ENCODE measurements around the gene SNTA1.
A peak's percentile ranks its signal among the peaks of the same experiment; 100 is the strongest.
"Not testable (repeated sequence)": the region's sequence is repeated elsewhere in the genome, so short reads cannot be mapped to it uniquely, and the experiment has no call there.

The SNTA1 gene

GRCh38 chr20:33393609-33394008 lies 50.0 kb downstream of the SNTA1 start:
- DNase-seq (ENCODE audit: low read depth), result no peak

GRCh38 chr20:33391722-33392415 lies 51.7 kb downstream of the SNTA1 start:
- DNase-seq (ENCODE audit: low read depth), result peak; percentile 87

- not testable (repeated sequence) for DNase-seq (ENCODE audit: low read depth)
These were observed 54.2 kb downstream of the SNTA1 start for GRCh38 chr20:33389326-33389725.

- no peak for DNase-seq (ENCODE audit: low read depth)
These were observed 55.3 kb downstream of the SNTA1 start for GRCh38 chr20:33388268-33388667.

- DNase-seq (ENCODE audit: low read depth), result peak; percentile 57
These were observed 56.4 kb downstream of the SNTA1 start for GRCh38 chr20:33387177-33387576.

GRCh38 chr20:33386673-33387072 lies 56.9 kb downstream of the SNTA1 start:
- DNase-seq (ENCODE audit: low read depth), result no peak

DNA sequence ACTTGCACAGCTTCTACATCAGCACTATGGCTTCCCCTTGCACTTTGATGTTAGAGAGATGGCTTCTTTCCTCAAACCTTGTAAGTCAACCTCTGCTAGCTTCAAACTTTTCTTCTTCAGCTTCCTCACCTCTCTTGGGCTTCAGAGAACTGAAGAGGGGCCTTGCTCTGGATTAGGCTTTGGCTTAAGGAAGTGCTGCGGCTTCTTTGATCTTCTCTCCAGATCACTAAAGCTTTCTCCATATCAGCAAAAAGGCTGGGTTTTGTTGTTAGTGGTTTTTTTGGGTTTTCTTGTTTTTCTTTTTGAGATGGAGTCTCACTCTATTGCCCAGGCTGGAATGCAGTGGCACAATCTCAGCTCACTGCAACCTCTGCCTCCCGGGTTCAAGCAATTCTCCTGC lies 66.2 kb downstream of the SNTA1 start:
- no peak for DNase-seq (ENCODE audit: low read depth)

DNA sequence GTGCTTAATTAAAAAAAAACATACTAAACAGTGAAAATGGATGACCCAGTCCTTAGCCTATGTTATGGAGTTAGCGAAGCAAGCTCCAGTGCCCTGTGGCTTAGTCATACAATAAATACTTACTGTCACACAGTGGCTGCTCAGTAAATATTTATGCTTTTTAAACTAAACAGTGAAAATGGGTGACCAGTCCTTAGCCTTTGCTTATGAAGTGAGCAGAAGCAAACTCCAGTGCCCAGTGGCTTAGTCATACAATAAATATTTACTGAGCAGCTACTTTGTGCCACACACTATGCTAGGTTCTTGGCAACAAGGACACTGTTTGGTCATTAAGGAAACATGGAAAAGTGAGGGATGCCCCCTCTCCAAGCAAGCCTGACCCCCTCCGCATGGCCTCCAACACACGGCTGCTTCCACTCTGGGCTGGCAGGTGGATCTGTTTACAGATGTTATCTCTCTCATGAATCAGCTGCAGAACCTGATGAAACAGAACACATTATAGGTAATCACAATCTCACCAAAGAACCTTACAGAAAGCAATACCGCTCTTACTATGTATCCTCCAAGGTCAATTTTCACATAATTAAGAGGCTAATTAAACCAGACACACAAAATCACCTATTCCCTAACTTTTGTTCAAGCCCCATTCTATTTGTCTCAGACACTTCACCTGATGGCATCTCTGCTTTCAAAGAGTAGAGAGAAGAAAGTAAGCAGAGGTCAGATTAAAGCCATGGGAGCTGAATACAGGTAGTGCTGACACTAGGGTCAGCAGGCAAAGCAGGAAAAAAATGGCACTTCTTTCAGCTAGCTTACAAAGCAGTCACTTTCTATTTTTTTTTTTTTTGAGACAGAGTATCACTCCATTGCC lies 69.6 kb downstream of the SNTA1 start:
- peak; percentile 83 for DNase-seq (ENCODE audit: low read depth)

DNA sequence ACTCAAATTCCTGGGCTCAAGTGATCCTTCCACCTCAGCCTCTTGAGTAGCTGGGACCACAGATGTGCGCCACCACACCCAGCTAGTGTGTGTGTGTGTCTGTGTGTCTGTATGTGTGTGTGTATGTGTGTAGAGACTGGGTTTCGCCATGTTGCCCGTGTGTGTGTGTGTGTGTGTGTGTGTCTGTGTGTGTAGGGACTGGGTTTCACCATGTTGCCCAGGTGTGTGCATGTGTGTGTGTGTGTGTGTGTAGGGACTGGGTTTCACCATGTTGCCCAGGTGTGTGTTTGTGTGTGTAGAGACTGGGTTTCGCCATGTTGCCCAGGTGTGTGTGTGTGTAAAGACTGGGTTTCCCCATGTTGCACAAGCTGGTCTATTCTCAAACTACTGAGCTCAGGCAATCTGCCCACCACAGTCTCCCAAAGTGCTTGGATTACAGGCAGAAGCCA lies 70.5 kb downstream of the SNTA1 start:
- peak; percentile 11 for DNase-seq (ENCODE audit: low read depth)

DNA sequence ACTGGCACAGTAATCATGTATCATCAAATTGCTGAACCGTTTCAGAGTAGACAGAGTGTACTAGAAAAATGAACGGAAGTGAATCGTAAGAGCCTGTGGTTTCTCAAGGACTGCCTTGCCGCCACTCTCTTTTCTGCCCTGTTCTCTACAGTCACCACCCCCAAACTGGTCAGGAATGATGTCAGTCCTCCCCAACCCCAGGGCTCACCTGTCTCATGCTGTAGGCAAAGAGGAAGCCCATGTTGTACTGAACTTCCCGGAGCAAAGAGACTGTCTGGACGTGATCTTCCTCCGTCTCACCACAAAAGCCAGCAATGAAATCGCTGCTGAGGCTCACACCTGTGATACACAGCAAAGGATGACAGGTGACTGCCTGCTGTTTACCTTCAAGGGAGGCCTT lies 73.3 kb downstream of the SNTA1 start:
- peak; percentile 29 for DNase-seq (ENCODE audit: low read depth)

- no peak for DNase-seq (ENCODE audit: low read depth)
These were observed 80.7 kb downstream of the SNTA1 start for GRCh38 chr20:33362898-33363297.

GRCh38 chr20:33359399-33360261 lies 83.9 kb downstream of the SNTA1 start:
- no peak for DNase-seq (ENCODE audit: low read depth)
